Inflammatory macrophage (primary cell): ENCODE results near the gene GBE1.
"Not testable (repeated sequence)": the region's sequence is repeated elsewhere in the genome, so short reads cannot be mapped to it uniquely, and the experiment has no call there.

Source experiments
- DNase-seq, 2 donors: peaks; one replicate each; pipeline ENCODE4 v3.0.0-alpha.2; 2020 to 2022

GBE1 gene

GRCh38 chr3:81753416-81754027, 7.9 kb downstream of the GBE1 start:
- DNase-seq, result peak in 1 of 2 donors; percentile 6

DNA sequence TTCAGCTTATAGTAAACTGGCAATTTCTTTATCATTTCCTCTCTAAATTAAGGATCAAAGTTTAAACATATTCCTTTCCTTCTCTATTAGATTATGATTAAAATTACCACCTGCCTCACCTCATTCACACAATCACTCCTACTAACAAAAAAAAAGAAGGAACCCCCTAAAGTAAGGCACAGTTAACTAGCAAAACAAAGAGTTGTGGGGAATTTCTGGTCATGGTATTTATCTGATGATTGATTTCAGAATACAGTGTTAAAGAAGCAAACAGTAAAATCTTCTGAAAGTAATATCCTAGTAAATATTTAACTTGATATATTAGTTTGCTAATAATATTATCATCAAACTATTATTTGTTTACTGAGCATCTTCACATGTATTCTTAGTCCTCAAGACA, 8.8 kb downstream of the GBE1 start:
- DNase-seq, result no peak

- DNase-seq, result no peak
Measured at GRCh38 chr3:81749265-81749664, 12.2 kb downstream of the GBE1 start.

DNA sequence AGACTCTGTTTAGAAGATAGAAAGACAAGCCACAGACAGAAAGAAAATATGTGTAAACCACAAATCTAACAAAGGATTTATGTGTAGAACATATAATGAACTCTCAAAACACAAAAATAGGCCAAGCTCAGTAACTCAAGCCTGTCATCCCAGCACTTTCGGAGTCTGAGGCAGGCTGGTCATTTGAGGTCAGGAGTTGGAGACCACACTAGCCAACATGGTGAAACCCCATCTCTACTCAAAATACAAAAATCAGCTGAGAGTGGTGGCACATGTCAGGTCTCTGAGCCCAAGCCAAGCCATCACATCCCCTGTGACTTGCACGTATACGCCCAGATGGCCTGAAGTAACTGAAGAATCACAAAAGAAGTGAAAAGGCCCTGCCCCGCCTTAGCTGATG, 14.2 kb downstream of the GBE1 start:
- not testable (repeated sequence) for DNase-seq

DNA sequence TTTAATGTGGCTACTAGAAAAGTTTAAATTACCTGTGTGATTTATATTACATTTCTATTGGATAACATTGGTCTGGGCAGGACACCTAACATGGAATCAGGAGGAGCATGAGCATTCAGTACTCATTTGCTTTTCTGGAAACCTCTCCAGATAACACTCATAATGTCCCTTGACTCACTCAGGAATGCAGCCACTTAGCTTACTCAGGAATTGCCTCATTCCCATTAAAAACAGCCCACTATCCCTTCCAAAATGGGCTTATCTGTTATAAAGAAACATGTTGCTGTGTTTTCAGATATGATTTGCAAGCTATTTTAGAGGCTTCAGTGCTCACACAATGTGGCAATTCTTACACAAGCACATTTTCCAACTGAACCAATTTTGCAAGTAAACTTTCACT, 17.1 kb downstream of the GBE1 start:
- DNase-seq, result no peak

DNA sequence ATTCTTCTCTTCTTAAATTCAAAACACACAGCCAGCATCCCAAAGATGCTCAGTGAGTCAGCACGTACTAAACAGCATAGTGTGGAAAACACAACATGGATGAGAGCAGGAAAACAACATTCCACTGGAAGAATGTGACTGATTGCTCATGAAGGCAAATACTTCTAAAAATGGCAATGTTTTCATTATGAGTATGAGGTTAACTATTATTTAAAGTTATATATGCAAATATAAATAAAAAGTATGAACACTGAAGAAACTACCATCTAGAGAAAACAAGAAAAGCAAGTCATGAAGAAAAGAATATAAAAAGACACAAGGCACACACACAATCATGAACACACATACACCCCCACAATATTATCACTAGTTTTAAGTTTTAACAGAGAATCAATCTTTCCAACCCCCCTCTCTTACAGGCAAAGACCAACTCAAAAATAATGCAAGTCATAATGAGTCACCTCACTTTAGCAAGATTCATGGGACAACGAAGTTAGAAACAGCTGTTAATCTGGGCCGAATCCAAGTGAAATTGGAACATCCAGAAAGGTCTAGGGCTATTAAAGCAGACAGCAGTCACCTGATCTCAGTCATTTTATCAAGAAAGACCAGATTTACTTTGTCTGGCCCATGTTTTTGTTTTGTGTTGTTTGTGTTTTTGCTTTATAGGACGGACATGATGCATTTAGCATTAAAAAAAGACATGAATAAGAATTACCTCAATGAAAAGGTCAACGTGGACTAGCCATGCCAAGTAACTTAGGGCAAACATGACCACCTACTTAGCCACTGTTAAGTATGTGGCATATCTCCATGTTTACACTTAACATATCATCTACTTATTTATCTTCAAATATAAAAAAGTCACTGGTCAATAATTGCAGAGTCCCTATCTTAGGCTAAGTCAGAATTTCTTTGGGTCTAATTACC, 18.1 kb downstream of the GBE1 start:
- DNase-seq, result peak; percentile 38 to 40

- no peak for DNase-seq
Measured at GRCh38 chr3:81742581-81742980, 18.9 kb downstream of the GBE1 start.

DNA sequence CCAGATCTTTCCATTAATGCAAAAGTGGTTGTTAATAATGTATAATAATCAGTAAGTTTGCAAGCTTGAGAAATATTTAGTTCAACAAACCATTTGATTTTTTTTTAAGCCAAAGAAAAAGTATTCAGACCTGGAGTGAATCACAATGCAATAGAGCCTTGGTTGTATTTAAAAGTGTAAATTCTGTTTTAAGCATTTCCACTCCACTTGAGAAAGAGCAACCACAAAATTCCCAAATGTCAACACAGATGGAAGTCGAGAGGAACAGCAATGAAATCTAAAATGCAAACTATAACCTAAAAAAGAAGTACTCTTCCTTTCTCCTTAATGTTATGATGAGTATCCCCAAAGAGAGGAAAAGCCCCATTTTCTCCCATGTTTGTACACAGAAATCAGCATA, 20.2 kb downstream of the GBE1 start:
- no peak for DNase-seq

DNA sequence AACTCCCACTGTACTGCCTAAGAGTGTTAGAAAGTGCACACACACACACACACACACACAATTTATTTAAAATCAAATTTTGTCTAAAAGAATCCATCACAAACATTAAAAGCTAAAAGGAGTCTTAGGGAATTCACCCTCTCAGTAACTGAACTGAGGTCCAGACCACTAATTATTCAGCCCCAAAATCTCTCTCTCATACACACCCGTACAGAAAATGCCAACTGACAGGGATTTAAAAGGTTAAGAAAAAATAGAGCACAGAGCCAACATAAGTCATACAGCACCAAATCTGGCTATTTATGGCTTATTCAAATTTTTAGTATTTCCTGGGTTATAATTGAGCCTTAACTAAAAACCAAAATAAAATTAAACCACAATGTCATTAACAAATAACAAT, 20.7 kb downstream of the GBE1 start:
- no peak for DNase-seq

DNA sequence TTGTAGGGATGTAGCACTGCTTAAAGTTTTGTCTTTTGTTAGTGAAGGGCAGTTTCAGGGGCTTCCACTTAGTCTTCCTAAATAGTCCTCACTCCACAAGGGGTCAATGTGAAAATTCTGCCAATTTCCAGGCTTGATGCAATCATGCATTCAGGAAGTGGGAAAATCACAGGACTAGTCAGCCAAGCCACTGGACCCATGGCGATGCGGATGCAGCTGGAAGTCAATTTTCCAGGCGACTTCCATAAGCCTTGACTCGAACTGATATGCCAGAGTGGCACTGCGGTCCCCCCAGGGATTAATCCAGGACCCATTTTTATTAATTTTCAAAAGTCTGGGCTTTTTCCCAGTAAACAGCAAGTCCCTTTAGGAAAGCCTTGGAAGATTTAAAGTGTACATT, 26.1 kb downstream of the GBE1 start:
- DNase-seq, result no peak

DNA sequence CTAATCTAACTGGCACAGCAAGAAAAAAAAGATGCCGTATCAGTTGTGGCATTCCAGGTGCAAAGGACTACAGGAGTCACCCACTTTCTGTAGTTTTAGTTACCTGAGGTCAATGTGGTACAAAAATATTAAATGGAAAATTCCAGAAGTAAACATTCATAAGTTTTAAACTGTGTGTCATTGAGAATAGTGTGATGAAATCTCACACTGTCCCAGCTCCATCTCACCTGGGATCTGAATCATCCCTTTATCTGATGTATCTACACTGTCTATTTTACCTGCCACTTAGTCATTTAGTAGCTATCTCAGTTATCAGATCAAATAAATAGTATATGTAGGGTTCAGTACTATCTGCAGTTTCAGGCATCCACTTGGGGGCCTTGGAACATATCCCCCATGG, 26.7 kb downstream of the GBE1 start:
- no peak for DNase-seq

GRCh38 chr3:81732642-81733041, 28.8 kb downstream of the GBE1 start:
- DNase-seq, result no peak

GRCh38 chr3:81728766-81729544, 32.5 kb downstream of the GBE1 start:
- no peak for DNase-seq

GRCh38 chr3:81726735-81727134, 34.7 kb downstream of the GBE1 start:
- DNase-seq, result no peak

GRCh38 chr3:81726132-81726531, 35.3 kb downstream of the GBE1 start:
- no peak for DNase-seq

GRCh38 chr3:81723732-81724313, 37.6 kb downstream of the GBE1 start:
- DNase-seq, result no peak

DNA sequence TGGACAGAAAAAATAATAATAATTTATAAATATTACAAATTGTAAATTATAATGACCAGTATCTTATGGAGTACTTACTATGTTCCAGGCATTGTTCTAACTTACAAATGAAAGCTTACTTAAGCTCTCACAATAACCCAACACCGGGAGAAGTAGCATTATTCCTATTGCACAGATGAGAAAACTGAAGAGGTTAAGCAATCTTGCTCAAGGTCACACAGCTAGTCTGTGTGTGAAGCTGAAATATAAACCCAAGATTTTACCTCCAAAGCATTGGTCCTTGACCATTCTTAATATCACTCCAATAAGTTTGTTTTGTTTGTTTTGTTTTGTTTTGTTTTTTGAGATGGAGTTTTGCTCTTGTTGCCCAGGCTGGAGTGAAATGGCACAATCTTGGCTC, 43.1 kb downstream of the GBE1 start:
- no peak for DNase-seq

GRCh38 chr3:81716870-81717509, 44.5 kb downstream of the GBE1 start:
- DNase-seq, result no peak

DNA sequence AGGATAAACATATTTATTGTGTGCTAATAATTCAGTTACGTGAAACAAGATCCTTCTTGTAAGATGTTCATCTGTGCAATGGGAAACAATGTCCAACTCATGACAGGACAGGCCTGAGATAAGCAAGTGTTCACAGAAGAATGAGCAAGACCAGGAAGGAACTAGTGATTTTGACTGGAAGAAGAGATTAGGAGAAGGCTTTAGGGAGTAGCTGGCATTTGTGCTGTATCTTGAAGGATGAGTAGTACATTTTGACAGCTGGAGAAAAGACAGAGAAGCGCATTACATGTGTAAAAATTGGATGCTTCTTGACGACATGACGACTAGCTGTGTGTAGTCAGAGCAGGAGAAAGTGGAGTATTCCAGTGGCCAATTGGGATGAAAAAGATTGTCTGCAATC, 48.4 kb downstream of the GBE1 start:
- DNase-seq, result no peak

DNA sequence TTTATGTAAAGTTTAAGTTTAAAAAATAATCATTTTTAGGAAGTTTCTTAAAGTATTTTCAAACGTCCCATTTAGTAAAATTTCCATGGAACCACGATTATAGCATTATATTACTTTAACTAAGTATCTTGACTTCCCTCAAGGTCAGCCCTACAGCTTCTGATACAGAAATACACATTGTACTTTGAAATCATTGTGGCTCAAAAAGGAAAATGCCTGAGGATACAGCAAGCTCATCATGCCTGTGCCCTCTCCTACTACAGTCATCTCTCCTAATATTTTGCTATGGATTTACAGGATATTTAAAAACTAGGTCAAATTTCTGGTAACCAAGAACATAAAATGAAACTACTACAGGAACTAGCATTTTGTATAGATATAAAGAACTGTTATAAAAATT, 51.8 kb downstream of the GBE1 start:
- DNase-seq, result no peak

- peak in 1 of 2 donors; percentile 62 for DNase-seq
Measured at GRCh38 chr3:81707996-81708395, 53.4 kb downstream of the GBE1 start.

GRCh38 chr3:81702126-81702525, 59.3 kb downstream of the GBE1 start:
- no peak for DNase-seq
